HEK293 (cell line): Measurements from ENCODE around the gene TCERG1L.

ENCODE experiments used
- CTCF ChIP-seq: fragments of 450-650 bp; formaldehyde crosslinking; IDR thresholded peaks from 2 replicates; pipeline ENCODE4 v1.5.1; 2016; ENCODE audit warnings: missing biosample characterization, missing genetic modification characterization
- GLI2 ChIP-seq: fragments of 450-650 bp; formaldehyde crosslinking; IDR thresholded peaks from 2 replicates; pipeline ENCODE4; 2017; ENCODE audit warnings: missing biosample characterization, missing genetic modification characterization, low read depth, borderline replicate concordance
- MZF1 ChIP-seq: fragments of 450-650 bp; formaldehyde crosslinking; IDR thresholded peaks from 2 replicates; pipeline ENCODE4 v1.5.1; 2017; ENCODE audit warnings: missing biosample characterization, missing genetic modification characterization, borderline replicate concordance
- PRDM4 ChIP-seq: fragments of 450-650 bp; formaldehyde crosslinking; IDR thresholded peaks from 2 replicates; pipeline ENCODE4 v1.5.1; 2017; ENCODE audit warnings: missing biosample characterization, missing genetic modification characterization
- REST ChIP-seq: fragments of 450-650 bp; formaldehyde crosslinking; IDR thresholded peaks from 2 replicates; pipeline ENCODE4 v1.5.1; 2016; ENCODE audit warnings: missing biosample characterization, missing genetic modification characterization
- ZNF175 ChIP-seq: fragments of 450-650 bp; formaldehyde crosslinking; IDR thresholded peaks from 2 replicates; pipeline ENCODE4 v1.5.1; 2016; ENCODE audit warnings: missing biosample characterization, missing genetic modification characterization
- ZNF239 ChIP-seq: fragments of 450-650 bp; formaldehyde crosslinking; IDR thresholded peaks from 2 replicates; pipeline ENCODE4 v1.5.1; 2016; ENCODE audit warnings: missing biosample characterization, missing genetic modification characterization
- ZNF24 ChIP-seq: fragments of 450-650 bp; formaldehyde crosslinking; IDR thresholded peaks from 2 replicates; pipeline ENCODE4 v1.5.1; 2016; ENCODE audit warnings: missing biosample characterization, missing genetic modification characterization
- ZNF423 ChIP-seq: fragments of 450-650 bp; formaldehyde crosslinking; IDR thresholded peaks from 2 replicates; pipeline ENCODE4 v1.5.1; 2016; ENCODE audit warnings: missing biosample characterization, missing genetic modification characterization
- ZNF645 ChIP-seq: fragments of 450-650 bp; formaldehyde crosslinking; IDR thresholded peaks from 2 replicates; pipeline ENCODE4; 2016; ENCODE audit warnings: missing biosample characterization, missing genetic modification characterization
- ZSCAN23 ChIP-seq: fragments of 450-650 bp; formaldehyde crosslinking; IDR thresholded peaks from 2 replicates; pipeline ENCODE4 v1.5.1; 2016; ENCODE audit warnings: missing biosample characterization, missing genetic modification characterization

GRCh38 chr10:131067690-131068089, 243.8 kb downstream of the TCERG1L start:
- no peak for TF ChIP-seq ZNF423 (tag by site-specific recombination)
- no peak for TF ChIP-seq CTCF (tag by site-specific recombination)
- TF ChIP-seq ZNF24 (tag by site-specific recombination) = no peak
- TF ChIP-seq ZNF175 (tag by site-specific recombination) = no peak
- no peak for TF ChIP-seq ZNF645 (tag by site-specific recombination)
- no peak for TF ChIP-seq PRDM4 (tag by site-specific recombination)
- TF ChIP-seq GLI2 (tag by site-specific recombination) = no peak
- no peak for TF ChIP-seq REST (tag by site-specific recombination)
- TF ChIP-seq ZNF239 = no peak
- no peak for TF ChIP-seq MZF1 (tag by site-specific recombination)
- TF ChIP-seq ZSCAN23 (tag by site-specific recombination) = no peak
